ENCODE data around the gene CDKN2D.
A peak's percentile ranks its signal among the peaks of the same experiment; 100 is the strongest.

CDKN2D gene

GRCh38 chr19:10568826-10569651, at the start of gene CDKN2D:
TSS of gene CDKN2D (minus strand) at chr19:10568979. CDS start at chr19:10568653, 326 bp downstream.
- peak; percentile 98 to 100 (median 99) for DNase-seq (ENCODE audit: low read depth in 3 of 3)

GRCh38 chr19:10617409-10618121, 48.8 kb upstream of the CDKN2D start:
- DNase-seq (ENCODE audit: low read depth in 3 of 3) = no peak

GRCh38 chr19:10615429-10616023, 46.7 kb upstream of the CDKN2D start:
- no peak for DNase-seq (ENCODE audit: low read depth in 3 of 3)

- no peak for DNase-seq (ENCODE audit: low read depth in 3 of 3)
These were observed 43.8 kb upstream of the CDKN2D start for GRCh38 chr19:10612499-10613119.

- no peak for DNase-seq (ENCODE audit: low read depth in 3 of 3)
These were observed 43.1 kb upstream of the CDKN2D start for GRCh38 chr19:10611907-10612306.

GRCh38 chr19:10604460-10604980, 35.7 kb upstream of the CDKN2D start:
- peak in 1 of 3 experiments; percentile 9 for DNase-seq (ENCODE audit: low read depth in 3 of 3)

- DNase-seq (ENCODE audit: low read depth in 3 of 3) = peak in 2 of 3 experiments; percentile 4 to 8
These were observed 35.2 kb upstream of the CDKN2D start for GRCh38 chr19:10603873-10604459.

GRCh38 chr19:10603084-10603872, 34.5 kb upstream of the CDKN2D start:
- DNase-seq (ENCODE audit: low read depth in 3 of 3) = peak; percentile 44 to 68 (median 63)

- DNase-seq (ENCODE audit: low read depth in 3 of 3) = peak; percentile 80 to 85 (median 82)
These were observed 33.7 kb upstream of the CDKN2D start for GRCh38 chr19:10602330-10603083.

GRCh38 chr19:10601999-10602329, 33.2 kb upstream of the CDKN2D start:
- DNase-seq (ENCODE audit: low read depth in 3 of 3) = no peak

- DNase-seq (ENCODE audit: low read depth in 3 of 3) = no peak
These were observed 31.4 kb upstream of the CDKN2D start for GRCh38 chr19:10600149-10600548.

GRCh38 chr19:10593820-10594637, 25.2 kb upstream of the CDKN2D start:
- no peak for DNase-seq (ENCODE audit: low read depth in 3 of 3)

- no peak for DNase-seq (ENCODE audit: low read depth in 3 of 3)
These were observed 24.4 kb upstream of the CDKN2D start for GRCh38 chr19:10593148-10593547.

- DNase-seq (ENCODE audit: low read depth in 3 of 3) = no peak
These were observed 19.0 kb upstream of the CDKN2D start for GRCh38 chr19:10587839-10588150.

GRCh38 chr19:10587022-10587838, 18.5 kb upstream of the CDKN2D start, which contains the start of gene AP1M2:
TSS of gene AP1M2 (minus strand) at chr19:10587312. CDS start at chr19:10587231, 81 bp downstream.
- DNase-seq (ENCODE audit: low read depth in 3 of 3) = no peak

- DNase-seq (ENCODE audit: low read depth in 3 of 3) = no peak
These were observed 17.6 kb upstream of the CDKN2D start for GRCh38 chr19:10586396-10586795.

- no peak for DNase-seq (ENCODE audit: low read depth in 3 of 3)
These were observed 14.4 kb upstream of the CDKN2D start for GRCh38 chr19:10583036-10583776.

- DNase-seq (ENCODE audit: low read depth in 3 of 3) = no peak
These were observed 13.3 kb upstream of the CDKN2D start for GRCh38 chr19:10582091-10582490.

Data from stimulated activated CD4-positive, alpha-beta T cell treated with anti-CD3 and anti-CD28 coated beads, TNF-alpha, amount 100 ng/mL, for 4 hours (primary cell).